ENCODE measurements around the gene KRT71. TPM values are rescaled to one million over a fixed set of nuclear protein-coding genes. Genes with fewer than 3 reads are reported as not detected.

Gene KRT71
- total and polyA plus RNA-seq, 2 of the 8 experiments (the other 6 are each of a cell fraction or from before 2014, with no cell fraction given) = not detected

GRCh38 chr12:52524241-52524897 is 28.6 kb downstream of the KRT71 start (continued):
- TF ChIP-seq CHD7 (IDR thresholded peaks at IDR 0.05; ENCODE audit: insufficient replicate concordance, low read length) = no peak
- TF ChIP-seq RBBP5 (IDR thresholded peaks at IDR 0.05; ENCODE audit: borderline replicate concordance, low read depth, low read length) = no peak
- no peak for TF ChIP-seq SUZ12 (IDR thresholded peaks at IDR 0.05; ENCODE audit: low read length)
- TF ChIP-seq JUND (IDR thresholded peaks at IDR 0.05; ENCODE audit: low read length) = no peak
- no peak for TF ChIP-seq ASH2L (IDR thresholded peaks at IDR 0.05; ENCODE audit: low read length)
- TF ChIP-seq, protein P1, sequence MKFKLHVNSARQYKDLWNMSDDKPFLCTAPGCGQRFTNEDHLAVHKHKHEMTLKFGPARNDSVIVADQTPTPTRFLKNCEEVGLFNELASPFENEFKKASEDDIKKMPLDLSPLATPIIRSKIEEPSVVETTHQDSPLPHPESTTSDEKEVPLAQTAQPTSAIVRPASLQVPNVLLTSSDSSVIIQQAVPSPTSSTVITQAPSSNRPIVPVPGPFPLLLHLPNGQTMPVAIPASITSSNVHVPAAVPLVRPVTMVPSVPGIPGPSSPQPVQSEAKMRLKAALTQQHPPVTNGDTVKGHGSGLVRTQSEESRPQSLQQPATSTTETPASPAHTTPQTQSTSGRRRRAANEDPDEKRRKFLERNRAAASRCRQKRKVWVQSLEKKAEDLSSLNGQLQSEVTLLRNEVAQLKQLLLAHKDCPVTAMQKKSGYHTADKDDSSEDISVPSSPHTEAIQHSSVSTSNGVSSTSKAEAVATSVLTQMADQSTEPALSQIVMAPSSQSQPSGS (IDR thresholded peaks at IDR 0.05; ENCODE audit: low read length) = no peak
- TF ChIP-seq BACH1 (IDR thresholded peaks at IDR 0.05; ENCODE audit: low read length) = no peak
- no peak for TF ChIP-seq KDM5A (IDR thresholded peaks at IDR 0.05; ENCODE audit: low read length)

Measured in H1 (cell line).